ENCODE data around the gene SPDEF. TPM values are rescaled to one million over a fixed set of nuclear protein-coding genes. Genes with fewer than 3 reads are reported as not detected.

The SPDEF gene
- total RNA-seq, 1 donor from 2014 or later: not detected

GRCh38 chr6:34517966-34518365 is 38.2 kb downstream of the SPDEF start:
- Mint-ChIP-seq H3K27me3 (peaks cover 9% of the 10 kb centered on the region), H3K4me1 (no peaks in the 10 kb centered on the region), H3K27ac (no peak overlapping the region), H3K9me3 (no peaks in the 10 kb centered on the region), H3K36me3 (ENCODE audit: low read depth) (no peaks in the 10 kb centered on the region), H3K4me3 (no peak overlapping the region)
- no peak for DNase-seq
- intact Hi-C loops (cut with micrococcal nuclease): no loop called here

DNA sequence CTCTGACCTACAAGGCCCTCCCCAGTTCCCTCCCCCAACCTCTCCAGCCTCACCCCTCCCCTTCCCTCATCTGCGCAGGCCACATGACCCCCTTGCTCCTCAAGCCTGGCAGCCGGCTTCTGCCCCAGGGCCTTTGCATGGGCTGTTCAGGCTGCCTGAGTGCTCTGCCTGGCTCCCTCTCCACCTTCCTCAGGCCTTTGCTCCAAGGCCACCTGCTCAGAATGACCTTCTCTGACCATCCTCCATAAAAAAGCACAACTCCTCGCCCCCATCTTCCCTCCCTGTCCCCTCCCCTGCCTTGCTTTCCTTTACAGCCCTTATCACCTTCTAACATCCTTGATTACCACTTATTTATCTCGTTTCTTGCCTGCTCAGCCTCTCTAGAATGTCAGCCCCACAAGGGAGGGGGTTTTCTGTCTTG is 38.7 kb downstream of the SPDEF start:
- Mint-ChIP-seq H3K36me3 (ENCODE audit: low read depth) (no peaks in the 10 kb centered on the region), H3K9me3 (no peaks in the 10 kb centered on the region), H3K4me1 (no peaks in the 10 kb centered on the region), H3K27ac (no peak overlapping the region), H3K4me3 (no peak overlapping the region), H3K27me3 (peaks cover 9% of the 10 kb centered on the region)
- intact Hi-C loops (cut with micrococcal nuclease): no loop called here
- DNase-seq: no peak

GRCh38 chr6:34516391-34517324 is 39.5 kb downstream of the SPDEF start:
- no peak overlapping the region for H3K27ac Mint-ChIP-seq
- no peaks in the 10 kb centered on the region for H3K9me3 Mint-ChIP-seq
- intact Hi-C loops (cut with micrococcal nuclease): no loop called here

GRCh38 chr6:34515473-34516387 is 40.4 kb downstream of the SPDEF start:
- H3K36me3 Mint-ChIP-seq (ENCODE audit: low read depth): no peaks in the 10 kb centered on the region
- DNase-seq: no peak
- H3K4me1 Mint-ChIP-seq: no peaks in the 10 kb centered on the region
- H3K27me3 Mint-ChIP-seq: peaks cover 9% of the 10 kb centered on the region
- intact Hi-C loops (cut with micrococcal nuclease): no loop called here
- H3K4me3 Mint-ChIP-seq: no peak overlapping the region
- no peak overlapping the region for H3K27ac Mint-ChIP-seq
- no peaks in the 10 kb centered on the region for H3K9me3 Mint-ChIP-seq

More at GRCh38 chr6:34516391-34517324, 39.5 kb downstream of the SPDEF start:
- H3K4me3 Mint-ChIP-seq: no peak overlapping the region
- peak; percentile 51 for DNase-seq
- no peaks in the 10 kb centered on the region for H3K36me3 Mint-ChIP-seq (ENCODE audit: low read depth)
- peaks cover 9% of the 10 kb centered on the region for H3K27me3 Mint-ChIP-seq
- H3K4me1 Mint-ChIP-seq: no peaks in the 10 kb centered on the region

- H3K36me3 Mint-ChIP-seq (ENCODE audit: low read depth): no peaks in the 10 kb centered on the region
- H3K4me1 Mint-ChIP-seq: no peaks in the 10 kb centered on the region
- H3K27ac Mint-ChIP-seq: no peak overlapping the region
- no peak overlapping the region for H3K4me3 Mint-ChIP-seq
- DNase-seq: no peak
- H3K9me3 Mint-ChIP-seq: no peaks in the 10 kb centered on the region
- H3K27me3 Mint-ChIP-seq: peaks cover 9% of the 10 kb centered on the region
- intact Hi-C loops (cut with micrococcal nuclease): no loop called here
Measured at GRCh38 chr6:34514593-34515472, 41.3 kb downstream of the SPDEF start.

GRCh38 chr6:34514112-34514511 is 42.0 kb downstream of the SPDEF start:
- DNase-seq: no peak
- H3K4me1 Mint-ChIP-seq: no peaks in the 10 kb centered on the region
- H3K36me3 Mint-ChIP-seq (ENCODE audit: low read depth): no peaks in the 10 kb centered on the region
- H3K27me3 Mint-ChIP-seq: peaks cover 10% of the 10 kb centered on the region
- no peak overlapping the region for H3K4me3 Mint-ChIP-seq
- no peak overlapping the region for H3K27ac Mint-ChIP-seq
- intact Hi-C loops (cut with micrococcal nuclease): no loop called here
- H3K9me3 Mint-ChIP-seq: no peaks in the 10 kb centered on the region

GRCh38 chr6:34513646-34514045 is 42.5 kb downstream of the SPDEF start:
- intact Hi-C loops (cut with micrococcal nuclease): no loop called here
- Mint-ChIP-seq H3K4me1 (no peaks in the 10 kb centered on the region), H3K27me3 (peaks cover 14% of the 10 kb centered on the region), H3K36me3 (ENCODE audit: low read depth) (no peaks in the 10 kb centered on the region), H3K4me3 (no peak overlapping the region), H3K27ac (no peak overlapping the region), H3K9me3 (no peaks in the 10 kb centered on the region)
- no peak for DNase-seq

DNA sequence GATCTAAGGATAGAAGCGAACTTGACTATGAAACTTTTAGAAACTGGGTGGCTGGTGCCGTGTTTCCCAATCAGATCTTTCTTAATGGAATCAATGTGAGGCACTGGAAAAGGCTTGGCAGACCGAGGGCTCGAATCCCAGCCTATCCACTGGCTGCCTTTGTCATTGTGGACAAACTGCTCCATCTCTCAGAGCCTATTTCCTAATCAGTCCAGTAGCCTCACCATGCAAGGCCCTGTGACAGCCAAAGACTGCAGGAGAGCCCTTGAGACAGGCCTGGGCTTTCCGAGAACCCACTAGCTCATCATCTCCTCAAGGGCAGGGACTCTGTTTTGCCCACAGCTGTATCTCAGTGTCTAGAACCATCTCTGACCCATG is 43.4 kb downstream of the SPDEF start:
- intact Hi-C loops (cut with micrococcal nuclease): no loop called here
- Mint-ChIP-seq H3K27ac (no peak overlapping the region), H3K4me3 (no peak overlapping the region), H3K9me3 (no peaks in the 10 kb centered on the region), H3K36me3 (ENCODE audit: low read depth) (no peaks in the 10 kb centered on the region), H3K4me1 (no peaks in the 10 kb centered on the region), H3K27me3 (peaks cover 14% of the 10 kb centered on the region)
- DNase-seq: no peak

DNA sequence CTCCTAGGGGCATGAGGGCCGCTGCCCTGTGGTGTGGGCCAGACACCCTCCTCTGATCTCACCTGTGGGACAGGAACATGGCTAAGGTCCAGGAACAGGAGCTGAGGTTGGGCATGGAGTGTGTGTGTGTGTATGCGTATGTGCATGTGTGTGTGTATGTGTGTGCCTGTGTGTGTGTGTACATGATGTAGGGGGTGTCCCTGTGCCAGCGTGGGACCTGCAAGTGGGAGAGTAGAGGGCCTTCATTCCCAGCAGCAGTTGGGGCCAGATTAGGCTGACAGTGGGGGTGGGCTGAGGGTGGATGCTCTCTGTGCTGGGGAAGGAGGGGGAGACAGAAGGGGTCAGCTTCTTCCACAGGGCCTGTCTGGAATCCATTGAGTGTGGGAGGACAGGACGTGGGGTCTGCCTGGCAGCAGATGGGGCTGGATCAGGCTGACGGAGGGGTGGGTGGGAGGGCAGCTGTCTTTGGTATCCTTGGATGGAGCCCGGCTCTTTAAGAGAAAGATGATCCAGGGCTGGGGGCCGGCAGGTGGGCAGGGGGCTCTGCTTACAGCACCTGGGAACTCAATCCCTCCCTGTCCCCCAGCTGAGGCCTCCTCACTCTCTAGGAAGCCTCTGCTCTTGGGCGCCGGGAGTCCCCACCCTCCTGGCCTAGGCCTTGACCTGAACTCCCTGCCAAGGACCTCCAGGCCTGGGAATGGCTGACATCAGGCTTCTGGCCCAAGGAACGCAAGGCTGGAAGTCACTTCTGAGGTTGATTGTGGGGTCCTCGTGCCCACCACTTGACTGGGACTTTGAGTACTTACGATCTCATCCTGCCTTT is 44.0 kb downstream of the SPDEF start:
- intact Hi-C loops (cut with micrococcal nuclease): no loop called here
- Mint-ChIP-seq H3K27ac (no peak overlapping the region), H3K9me3 (no peaks in the 10 kb centered on the region), H3K4me1 (no peaks in the 10 kb centered on the region), H3K36me3 (ENCODE audit: low read depth) (no peaks in the 10 kb centered on the region), H3K4me3 (no peak overlapping the region), H3K27me3 (peaks cover 15% of the 10 kb centered on the region)
- no peak for DNase-seq

DNA sequence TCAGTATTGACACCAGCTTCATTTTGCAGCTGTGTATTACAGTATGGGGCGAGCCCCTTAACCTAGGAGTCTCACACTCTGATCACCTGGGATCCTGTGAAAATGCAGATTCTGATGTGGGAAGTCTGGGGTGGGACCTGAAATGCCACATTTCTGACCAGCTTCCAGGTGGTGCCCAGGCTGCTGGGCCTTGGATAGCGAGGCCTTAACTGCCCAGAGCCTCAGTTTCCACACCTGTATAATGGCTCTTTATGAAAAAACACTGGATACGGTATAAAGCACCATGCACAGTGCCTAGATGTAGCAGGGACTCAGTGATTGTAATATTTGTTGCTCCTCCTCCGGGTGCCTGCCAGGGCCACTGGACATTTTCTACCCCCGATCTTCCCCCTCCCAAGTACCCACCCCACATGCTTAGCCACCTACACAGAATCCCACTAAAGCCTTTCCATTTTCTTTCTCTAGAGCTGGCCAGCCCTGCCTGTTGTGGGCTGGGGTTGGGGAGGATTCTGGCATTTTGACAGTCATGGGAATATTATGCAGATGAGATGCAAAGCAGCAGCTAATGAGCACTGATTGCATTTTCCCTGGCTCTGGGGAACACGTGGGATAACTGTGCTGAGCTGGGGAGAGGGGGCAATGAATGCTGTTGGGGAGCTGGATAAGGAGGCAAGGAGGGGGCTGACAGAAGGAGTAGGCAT is 44.8 kb downstream of the SPDEF start:
- Mint-ChIP-seq H3K9me3 (no peaks in the 10 kb centered on the region), H3K27me3 (peaks cover 17% of the 10 kb centered on the region), H3K27ac (no peak overlapping the region), H3K4me3 (no peak overlapping the region), H3K4me1 (no peaks in the 10 kb centered on the region), H3K36me3 (ENCODE audit: low read depth) (no peaks in the 10 kb centered on the region)
- no peak for DNase-seq
- intact Hi-C loops (cut with micrococcal nuclease): no loop called here

DNA sequence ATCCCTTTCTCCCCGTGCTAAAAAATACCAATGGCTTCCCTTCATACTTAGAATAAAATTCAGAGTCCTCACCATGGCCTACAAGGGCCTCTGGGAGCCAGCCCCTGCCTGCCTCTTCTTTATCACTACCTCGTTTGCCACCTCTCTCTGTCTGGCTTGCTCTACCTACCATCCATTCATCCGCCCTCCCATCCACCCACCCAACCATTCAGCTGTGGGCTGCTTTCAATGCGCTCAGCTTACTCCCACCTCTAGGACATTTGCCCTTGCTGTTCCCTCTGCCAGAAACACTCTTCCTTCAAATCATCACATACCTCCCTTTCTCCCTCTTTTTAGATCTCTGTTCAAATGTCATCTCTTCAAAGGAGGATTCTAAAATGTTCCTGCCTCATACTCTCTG is 45.8 kb downstream of the SPDEF start:
- Mint-ChIP-seq H3K4me1 (no peaks in the 10 kb centered on the region), H3K36me3 (ENCODE audit: low read depth) (no peaks in the 10 kb centered on the region), H3K9me3 (no peaks in the 10 kb centered on the region), H3K27me3 (peaks cover 19% of the 10 kb centered on the region), H3K27ac (no peak overlapping the region), H3K4me3 (no peak overlapping the region)
- no peak for DNase-seq
- intact Hi-C loops (cut with micrococcal nuclease): no loop called here

GRCh38 chr6:34509782-34510181 is 46.3 kb downstream of the SPDEF start:
- no peak for DNase-seq
- Mint-ChIP-seq H3K27ac (no peak overlapping the region), H3K4me3 (no peak overlapping the region), H3K9me3 (no peaks in the 10 kb centered on the region), H3K4me1 (no peaks in the 10 kb centered on the region), H3K36me3 (ENCODE audit: low read depth) (no peaks in the 10 kb centered on the region), H3K27me3 (peaks cover 21% of the 10 kb centered on the region)
- intact Hi-C loops (cut with micrococcal nuclease): no loop called here

All from activated CD4-positive, alpha-beta T cell treated with anti-CD3 and anti-CD28 coated beads, Interleukin-2, amount 10 ng/mL, durations not matched to agents 24 days and 14 days (primary cell).